Sigmoid colon (tissue), 4 donors: ENCODE results near the gene PRMT5.

Experiments used
- POLR2AphosphoS5 ChIP-seq, 4 donors: sonication (generic); formaldehyde crosslinking; IDR thresholded peaks; one replicate each; pipeline ENCODE4 v1.6.1; 2017; ENCODE audit warnings: antibody characterized with exemption in 4 of 4
- TF ChIP-seq, protein P1 (sequence below), 4 experiments: fragments of 450-650 bp in 3 of 4; fragments of 200-600 bp in 1 of 4; IDR thresholded peaks; one replicate each; pipeline ENCODE4 v1.5.1; 2016 to 2019; ENCODE audit warnings: antibody characterized with exemption in 4 of 4, mild to moderate bottlenecking in 3 of 4, moderate library complexity in 2 of 4

DNA sequence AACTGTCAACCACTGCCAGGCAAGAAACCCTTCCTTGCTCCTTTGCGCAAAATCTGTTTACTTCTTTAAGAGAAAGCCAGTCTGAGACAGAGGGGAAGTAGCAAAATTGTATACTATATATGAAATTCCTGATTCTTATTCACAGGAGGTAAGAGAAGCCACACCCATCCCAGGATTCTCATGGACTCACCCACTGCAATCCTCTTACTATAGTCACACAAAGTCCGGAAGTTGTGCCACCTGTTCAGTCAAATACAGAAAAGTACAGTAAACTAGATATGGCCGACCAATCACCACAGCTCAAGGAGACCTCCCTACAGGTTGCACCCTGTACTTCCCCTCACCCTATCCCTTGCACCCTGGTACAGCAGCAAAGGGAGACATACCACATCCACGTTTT is 2.9 kb downstream of the PRMT5 start:
- no peak for TF ChIP-seq POLR2AphosphoS5 (IDR thresholded peaks at IDR 0.05)
- TF ChIP-seq, protein P1, sequence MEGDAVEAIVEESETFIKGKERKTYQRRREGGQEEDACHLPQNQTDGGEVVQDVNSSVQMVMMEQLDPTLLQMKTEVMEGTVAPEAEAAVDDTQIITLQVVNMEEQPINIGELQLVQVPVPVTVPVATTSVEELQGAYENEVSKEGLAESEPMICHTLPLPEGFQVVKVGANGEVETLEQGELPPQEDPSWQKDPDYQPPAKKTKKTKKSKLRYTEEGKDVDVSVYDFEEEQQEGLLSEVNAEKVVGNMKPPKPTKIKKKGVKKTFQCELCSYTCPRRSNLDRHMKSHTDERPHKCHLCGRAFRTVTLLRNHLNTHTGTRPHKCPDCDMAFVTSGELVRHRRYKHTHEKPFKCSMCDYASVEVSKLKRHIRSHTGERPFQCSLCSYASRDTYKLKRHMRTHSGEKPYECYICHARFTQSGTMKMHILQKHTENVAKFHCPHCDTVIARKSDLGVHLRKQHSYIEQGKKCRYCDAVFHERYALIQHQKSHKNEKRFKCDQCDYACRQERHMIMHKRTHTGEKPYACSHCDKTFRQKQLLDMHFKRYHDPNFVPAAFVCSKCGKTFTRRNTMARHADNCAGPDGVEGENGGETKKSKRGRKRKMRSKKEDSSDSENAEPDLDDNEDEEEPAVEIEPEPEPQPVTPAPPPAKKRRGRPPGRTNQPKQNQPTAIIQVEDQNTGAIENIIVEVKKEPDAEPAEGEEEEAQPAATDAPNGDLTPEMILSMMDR (IDR thresholded peaks at IDR 0.05) = no peak
